ENCODE data around the gene LSR. TPM values are rescaled to one million over a fixed set of nuclear protein-coding genes. Genes with fewer than 3 reads are reported as not detected.

The LSR gene
- polyA plus RNA-seq, 1 donor (not counting 4 experiments of a cell fraction or from before 2014, with no cell fraction given): 51.3 TPM

GRCh38 chr19:35241417-35241816 lies 7.4 kb upstream of the LSR start:
- Histone ChIP-seq H3K27ac (ENCODE audit: control insufficient read depth, insufficient read depth, low read length) (no peak overlapping the region), H3K4me2 (ENCODE audit: control insufficient read depth, extremely low read depth, insufficient read depth, low read depth, low read length) (no peak overlapping the region), H3K9me1 (ENCODE audit: control insufficient read depth, extremely low read depth, insufficient read depth, low read length) (no peaks in the 10 kb centered on the region), H3K4me1 (ENCODE audit: control insufficient read depth, extremely low read depth, insufficient read depth, low read length) (no peaks in the 10 kb centered on the region), H4K20me1 (ENCODE audit: control insufficient read depth, extremely low read depth, insufficient read depth, low read length) (no peaks in the 10 kb centered on the region), H3K27me3 (ENCODE audit: control insufficient read depth, extremely low read depth, insufficient read depth, low read length) (no peaks in the 10 kb centered on the region), H3K9ac (ENCODE audit: control insufficient read depth, extremely low read depth, insufficient read depth, low read length) (no peak overlapping the region), H3K36me3 (ENCODE audit: control insufficient read depth in 2 of 2, extremely low read depth in 1 of 2, insufficient read depth in 2 of 2, low read length in 2 of 2) (no peaks in the 10 kb centered on the region), H3K9me3 (ENCODE audit: control insufficient read depth, low read depth, low read length) (no peaks in the 10 kb centered on the region), H3K79me2 (ENCODE audit: control insufficient read depth, insufficient read depth, low read length) (no peaks in the 10 kb centered on the region), H2AFZ (ENCODE audit: control insufficient read depth, low read length) (no peak overlapping the region), H3K4me3 (ENCODE audit: control insufficient read depth in 2 of 3, extremely low read depth in 1 of 3, insufficient read depth in 2 of 3, low read depth in 1 of 3, low read length in 3 of 3) (no peak overlapping the region)
- no peak for DNase-seq (ENCODE audit: low read depth, low spot score)
- TF ChIP-seq CTCF (optimal IDR thresholded peaks at IDR 0.05 in 1 of 3, IDR thresholded peaks at IDR 0.05 in 1 of 3, conservative IDR thresholded peaks at IDR 0.05 in 1 of 3; ENCODE audit: extremely low read depth in 1 of 3, insufficient read depth in 2 of 3, low read length in 3 of 3): no peak
- TF ChIP-seq EZH2 (IDR thresholded peaks at IDR 0.05; ENCODE audit: low read length): no peak
- dilution Hi-C loops (cut with MboI; ENCODE audit: extremely low pct_ligation_motif_present, low sequenced_read_pairs): no loop called here
- no peak for FAIRE-seq

GRCh38 chr19:35246466-35247092 lies 2.2 kb upstream of the LSR start:
- Histone ChIP-seq H3K4me1 (ENCODE audit: control insufficient read depth, extremely low read depth, insufficient read depth, low read length) (peaks cover 13% of the 10 kb centered on the region), H3K9ac (ENCODE audit: control insufficient read depth, extremely low read depth, insufficient read depth, low read length) (no peak overlapping the region), H3K9me1 (ENCODE audit: control insufficient read depth, extremely low read depth, insufficient read depth, low read length) (no peaks in the 10 kb centered on the region), H3K4me2 (ENCODE audit: control insufficient read depth, extremely low read depth, insufficient read depth, low read depth, low read length) (no peak overlapping the region), H3K4me3 (ENCODE audit: control insufficient read depth in 2 of 3, extremely low read depth in 1 of 3, insufficient read depth in 2 of 3, low read depth in 1 of 3, low read length in 3 of 3) (no peak overlapping the region), H3K27ac (ENCODE audit: control insufficient read depth, insufficient read depth, low read length) (no peak overlapping the region), H3K79me2 (ENCODE audit: control insufficient read depth, insufficient read depth, low read length) (peaks cover 28% of the 10 kb centered on the region), H3K36me3 (ENCODE audit: control insufficient read depth in 2 of 2, extremely low read depth in 1 of 2, insufficient read depth in 2 of 2, low read length in 2 of 2) (peaks cover 4 to 5% of the 10 kb centered on the region in 2 experiments), H2AFZ (ENCODE audit: control insufficient read depth, low read length) (no peak overlapping the region), H3K27me3 (ENCODE audit: control insufficient read depth, extremely low read depth, insufficient read depth, low read length) (no peaks in the 10 kb centered on the region), H3K9me3 (ENCODE audit: control insufficient read depth, low read depth, low read length) (no peaks in the 10 kb centered on the region), H4K20me1 (ENCODE audit: control insufficient read depth, extremely low read depth, insufficient read depth, low read length) (peaks cover 2% of the 10 kb centered on the region)
- dilution Hi-C loops (cut with MboI; ENCODE audit: extremely low pct_ligation_motif_present, low sequenced_read_pairs): no loop called here
- TF ChIP-seq CTCF (optimal IDR thresholded peaks at IDR 0.05 in 1 of 3, IDR thresholded peaks at IDR 0.05 in 1 of 3, conservative IDR thresholded peaks at IDR 0.05 in 1 of 3; ENCODE audit: extremely low read depth in 1 of 3, insufficient read depth in 2 of 3, low read length in 3 of 3) (no peak), EZH2 (IDR thresholded peaks at IDR 0.05; ENCODE audit: low read length) (no peak)
- FAIRE-seq (no peak), DNase-seq (ENCODE audit: low read depth, low spot score) (no peak)
